ENCODE results near the gene SRRM3. TPM values are rescaled to one million over a fixed set of nuclear protein-coding genes. Genes with fewer than 3 reads are reported as not detected.

SRRM3 gene
- total and polyA plus RNA-seq, 9 of the 15 experiments (the other 6 are each of a cell fraction or from before 2014, with no cell fraction given), result 0.04 to 0.91 (median 0.46) TPM; not detected in 2

DNA sequence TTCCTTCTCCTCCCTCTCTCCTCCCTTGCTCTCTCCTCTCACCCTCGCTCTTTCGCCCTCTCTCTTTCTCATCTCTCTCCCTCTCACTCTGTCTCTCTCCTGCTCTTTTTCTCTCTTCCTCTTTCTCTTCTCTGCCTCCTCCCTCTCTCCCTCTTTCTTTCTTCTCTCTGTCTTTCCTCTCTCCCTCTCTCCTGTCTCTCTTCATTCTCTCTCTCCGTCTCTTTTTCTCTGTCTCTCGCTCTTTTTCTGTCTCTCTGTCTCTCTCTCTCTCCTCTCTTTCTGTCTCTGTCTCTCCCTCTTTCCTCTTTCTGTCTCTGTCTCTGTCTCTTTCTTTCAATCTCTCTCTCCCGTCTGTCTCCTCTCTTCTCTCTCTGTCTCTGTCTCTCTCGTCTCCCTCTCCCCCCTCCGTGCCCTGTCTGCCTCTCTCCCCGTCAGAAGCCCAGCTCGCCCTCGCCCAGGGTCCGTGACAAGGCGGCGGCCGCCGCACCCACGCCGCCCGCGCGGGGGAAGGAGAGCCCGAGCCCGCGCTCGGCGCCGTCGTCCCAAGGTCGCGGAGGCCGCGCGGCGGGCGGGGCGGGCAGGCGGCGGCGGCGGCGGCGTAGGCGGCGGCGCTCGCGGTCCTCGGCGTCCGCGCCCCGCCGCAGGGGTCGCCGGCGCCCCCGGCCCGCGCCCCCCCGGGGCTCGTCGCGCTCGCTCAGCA is 79.5 kb downstream of the SRRM3 start (continued):
- TF ChIP-seq CXXC5 (CRISPR knock-in tag; IDR thresholded peaks at IDR 0.05), result peak; percentile 51
- TF ChIP-seq, protein P1, sequence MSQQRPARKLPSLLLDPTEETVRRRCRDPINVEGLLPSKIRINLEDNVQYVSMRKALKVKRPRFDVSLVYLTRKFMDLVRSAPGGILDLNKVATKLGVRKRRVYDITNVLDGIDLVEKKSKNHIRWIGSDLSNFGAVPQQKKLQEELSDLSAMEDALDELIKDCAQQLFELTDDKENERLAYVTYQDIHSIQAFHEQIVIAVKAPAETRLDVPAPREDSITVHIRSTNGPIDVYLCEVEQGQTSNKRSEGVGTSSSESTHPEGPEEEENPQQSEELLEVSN (IDR thresholded peaks at IDR 0.05; ENCODE audit: borderline replicate concordance in 1 of 2, extremely low read depth in 1 of 2, insufficient read depth in 1 of 2, insufficient read length in 1 of 2, low read depth in 1 of 2, low read length in 1 of 2, poor library complexity in 1 of 2, severe bottlenecking in 1 of 2), result peak; percentile 31 to 91
- 0 out of 2 replicates have a peak, but pooled peaks have one; percentile 25 for TF ChIP-seq MCM5 (IDR thresholded peaks at IDR 0.05; ENCODE audit: low read depth)
- peak; percentile 72 to 76; a peak in 2 of 4 replicates for TF ChIP-seq ARNT (IDR thresholded peaks at IDR 0.05)
- TF ChIP-seq STAT5A (IDR thresholded peaks at IDR 0.05; ENCODE audit: borderline replicate concordance, low read length), result no peak
- TF ChIP-seq MAFK (IDR thresholded peaks at IDR 0.05; ENCODE audit: low read length), result no peak
- TF ChIP-seq SMARCE1 (IDR thresholded peaks at IDR 0.05), result peak; percentile 69; the same call in 1 of the 2 replicates
- no peak for TF ChIP-seq ZNF224 (CRISPR knock-in tag; IDR thresholded peaks at IDR 0.05)
- TF ChIP-seq TRIM24 (IDR thresholded peaks at IDR 0.05), result peak in 1 of 2 experiments; percentile 17; a peak in 1 of 4 replicates
- TF ChIP-seq, protein P2, sequence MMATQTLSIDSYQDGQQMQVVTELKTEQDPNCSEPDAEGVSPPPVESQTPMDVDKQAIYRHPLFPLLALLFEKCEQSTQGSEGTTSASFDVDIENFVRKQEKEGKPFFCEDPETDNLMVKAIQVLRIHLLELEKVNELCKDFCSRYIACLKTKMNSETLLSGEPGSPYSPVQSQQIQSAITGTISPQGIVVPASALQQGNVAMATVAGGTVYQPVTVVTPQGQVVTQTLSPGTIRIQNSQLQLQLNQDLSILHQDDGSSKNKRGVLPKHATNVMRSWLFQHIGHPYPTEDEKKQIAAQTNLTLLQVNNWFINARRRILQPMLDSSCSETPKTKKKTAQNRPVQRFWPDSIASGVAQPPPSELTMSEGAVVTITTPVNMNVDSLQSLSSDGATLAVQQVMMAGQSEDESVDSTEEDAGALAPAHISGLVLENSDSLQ (IDR thresholded peaks at IDR 0.05), result 0 out of 2 replicates have a peak, but pooled peaks have one; percentile 18
- no peak for TF ChIP-seq ZNF217 (CRISPR knock-in tag; IDR thresholded peaks at IDR 0.05)
- TF ChIP-seq HDAC1 (IDR thresholded peaks at IDR 0.05), result peak; percentile 55 to 76; a peak in 2 of 4 replicates
- TF ChIP-seq MTA1 (IDR thresholded peaks at IDR 0.05; ENCODE audit: borderline replicate concordance), result peak; percentile 87
- TF ChIP-seq ARHGAP35 (IDR thresholded peaks at IDR 0.05; ENCODE audit: partially characterized antibody), result peak; percentile 85
- TF ChIP-seq CTBP1 (IDR thresholded peaks at IDR 0.05; ENCODE audit: borderline replicate concordance), result peak; percentile 18; the same call in 1 of the 2 replicates
- no peak for TF ChIP-seq ZNF445 (CRISPR knock-in tag; IDR thresholded peaks at IDR 0.05; ENCODE audit: low read depth)
- TF ChIP-seq RB1 (IDR thresholded peaks at IDR 0.05; ENCODE audit: low read depth), result 0 out of 2 replicates have a peak, but pooled peaks have one; percentile 39
- TF ChIP-seq NFRKB (IDR thresholded peaks at IDR 0.05; ENCODE audit: low read depth), result 0 out of 2 replicates have a peak, but pooled peaks have one; percentile 37
- TF ChIP-seq, protein P3, sequence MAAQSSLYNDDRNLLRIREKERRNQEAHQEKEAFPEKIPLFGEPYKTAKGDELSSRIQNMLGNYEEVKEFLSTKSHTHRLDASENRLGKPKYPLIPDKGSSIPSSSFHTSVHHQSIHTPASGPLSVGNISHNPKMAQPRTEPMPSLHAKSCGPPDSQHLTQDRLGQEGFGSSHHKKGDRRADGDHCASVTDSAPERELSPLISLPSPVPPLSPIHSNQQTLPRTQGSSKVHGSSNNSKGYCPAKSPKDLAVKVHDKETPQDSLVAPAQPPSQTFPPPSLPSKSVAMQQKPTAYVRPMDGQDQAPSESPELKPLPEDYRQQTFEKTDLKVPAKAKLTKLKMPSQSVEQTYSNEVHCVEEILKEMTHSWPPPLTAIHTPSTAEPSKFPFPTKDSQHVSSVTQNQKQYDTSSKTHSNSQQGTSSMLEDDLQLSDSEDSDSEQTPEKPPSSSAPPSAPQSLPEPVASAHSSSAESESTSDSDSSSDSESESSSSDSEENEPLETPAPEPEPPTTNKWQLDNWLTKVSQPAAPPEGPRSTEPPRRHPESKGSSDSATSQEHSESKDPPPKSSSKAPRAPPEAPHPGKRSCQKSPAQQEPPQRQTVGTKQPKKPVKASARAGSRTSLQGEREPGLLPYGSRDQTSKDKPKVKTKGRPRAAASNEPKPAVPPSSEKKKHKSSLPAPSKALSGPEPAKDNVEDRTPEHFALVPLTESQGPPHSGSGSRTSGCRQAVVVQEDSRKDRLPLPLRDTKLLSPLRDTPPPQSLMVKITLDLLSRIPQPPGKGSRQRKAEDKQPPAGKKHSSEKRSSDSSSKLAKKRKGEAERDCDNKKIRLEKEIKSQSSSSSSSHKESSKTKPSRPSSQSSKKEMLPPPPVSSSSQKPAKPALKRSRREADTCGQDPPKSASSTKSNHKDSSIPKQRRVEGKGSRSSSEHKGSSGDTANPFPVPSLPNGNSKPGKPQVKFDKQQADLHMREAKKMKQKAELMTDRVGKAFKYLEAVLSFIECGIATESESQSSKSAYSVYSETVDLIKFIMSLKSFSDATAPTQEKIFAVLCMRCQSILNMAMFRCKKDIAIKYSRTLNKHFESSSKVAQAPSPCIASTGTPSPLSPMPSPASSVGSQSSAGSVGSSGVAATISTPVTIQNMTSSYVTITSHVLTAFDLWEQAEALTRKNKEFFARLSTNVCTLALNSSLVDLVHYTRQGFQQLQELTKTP (IDR thresholded peaks at IDR 0.05; ENCODE audit: low read depth in 1 of 2, partially characterized antibody in 2 of 2), result peak in 1 of 2 experiments; percentile 19
- TF ChIP-seq MIER1 (IDR thresholded peaks at IDR 0.05; ENCODE audit: low read depth), result peak; percentile 84
- no peak for TF ChIP-seq ZNF197 (CRISPR knock-in tag; IDR thresholded peaks at IDR 0.05; ENCODE audit: low read depth)
- TF ChIP-seq DPF2 (IDR thresholded peaks at IDR 0.05), result peak; percentile 76
- TF ChIP-seq TAF7 (tag; IDR thresholded peaks at IDR 0.05), result 0 out of 2 replicates have a peak, but pooled peaks have one; percentile 28
- TF ChIP-seq CREM (IDR thresholded peaks at IDR 0.05; ENCODE audit: low read depth), result no peak

Measured in K562 (cell line).